HL-60 (cell line): ENCODE measurements around the gene NPDC1.

Source experiments
- DNase-seq, 2 experiments: peaks; one replicate each; pipeline ENCODE4 v3.0.0-alpha.2; 2010 to 2020; ENCODE audit warnings: low read depth in 1 of 2, low spot score in 1 of 2
- H3K27ac ChIP-seq: fragments of 250-450 bp; sonication (Bioruptor Pico); replicated peaks from 2 replicates; pipeline ENCODE4 v1.5.1; 2020; ENCODE audit warnings: mild to moderate bottlenecking, moderate library complexity
- H3K27me3 ChIP-seq: fragments of 250-450 bp; sonication (Bioruptor Pico); 2 replicates; pipeline ENCODE4 v1.5.1; 2021; ENCODE audit warnings: mild to moderate bottlenecking, moderate library complexity; ENCODE audit not compliant: insufficient read depth, poor library complexity, severe bottlenecking
- H3K4me3 ChIP-seq: replicated peaks from 2 replicates; pipeline ENCODE4 v1.5.1; 2011; ENCODE audit warnings: mild to moderate bottlenecking, control low read depth, low read length; ENCODE audit not compliant: insufficient read depth
- GABPA ChIP-seq: IDR thresholded peaks from 2 replicates; pipeline ENCODE4 v1.6.1; 2012; ENCODE audit warnings: low read depth
- POLR2AphosphoS5 ChIP-seq: IDR thresholded peaks from 2 replicates; pipeline ENCODE4 v1.6.1; 2012; ENCODE audit warnings: low read depth
- SPI1 ChIP-seq: IDR thresholded peaks from 2 replicates; pipeline ENCODE4 v1.6.1; 2012; ENCODE audit warnings: low read depth, mild to moderate bottlenecking, borderline replicate concordance
- TF ChIP-seq, protein P1 (sequence below): IDR thresholded peaks from one replicate; pipeline ENCODE4 v1.5.1; 2011; ENCODE audit warnings: low read length, control low read depth, inconsistent platforms; ENCODE audit not compliant: insufficient read depth
- TF ChIP-seq, protein P2 (sequence below): IDR thresholded peaks from 2 replicates; pipeline ENCODE4 v1.6.1; 2012; ENCODE audit warnings: low read depth; ENCODE audit not compliant: insufficient replicate concordance

NPDC1 gene

DNA sequence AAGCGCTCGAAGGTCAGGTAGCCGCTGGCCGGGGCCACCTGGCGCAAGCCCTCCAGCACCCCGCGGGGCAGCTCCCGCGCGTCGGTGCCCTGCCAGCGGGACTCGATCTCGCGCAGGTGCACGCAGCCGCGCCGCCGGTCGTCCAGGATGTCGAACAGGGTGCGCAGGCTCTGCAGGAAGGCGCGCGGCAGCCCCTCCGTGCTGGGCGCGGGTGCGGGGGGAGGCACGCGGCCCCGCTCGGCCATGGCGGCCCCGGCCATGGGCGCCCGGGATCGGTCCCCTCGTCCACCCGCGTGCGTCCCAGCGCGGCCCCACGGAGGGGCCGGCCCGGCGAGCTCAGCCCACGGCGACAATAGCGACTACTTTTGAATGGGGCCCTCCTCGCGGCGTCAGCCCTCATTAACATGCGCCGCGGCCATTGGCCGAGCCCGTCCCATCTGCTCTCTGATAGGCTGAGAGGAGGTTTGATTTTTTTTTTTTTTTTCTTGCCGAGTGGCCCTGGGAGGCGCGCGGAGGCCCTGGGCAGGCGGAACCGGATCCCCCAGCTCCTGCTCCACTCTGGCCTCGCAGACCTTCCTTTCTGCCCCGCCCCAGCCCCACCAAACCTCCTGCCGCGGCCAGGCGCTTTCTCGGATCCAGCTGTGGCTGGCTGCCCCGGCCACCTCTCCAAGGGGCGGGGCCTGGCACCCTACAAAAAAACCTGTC is 24.4 kb upstream of the NPDC1 start, which contains the start of gene SAPCD2:
SAPCD2 (minus strand) TSS at position 357 of the 705 bp plus-strand sequence; CDS start at position 260, 97 bp downstream.
- Histone ChIP-seq H3K27me3 (no peaks in the 10 kb centered on the region), H3K4me3 (peak within 1 kb of the TSS; percentile 50), H3K27ac (peak within 1 kb of the TSS; percentile 37; the same call in 1 of the 2 replicates)
- TF ChIP-seq, protein P1, sequence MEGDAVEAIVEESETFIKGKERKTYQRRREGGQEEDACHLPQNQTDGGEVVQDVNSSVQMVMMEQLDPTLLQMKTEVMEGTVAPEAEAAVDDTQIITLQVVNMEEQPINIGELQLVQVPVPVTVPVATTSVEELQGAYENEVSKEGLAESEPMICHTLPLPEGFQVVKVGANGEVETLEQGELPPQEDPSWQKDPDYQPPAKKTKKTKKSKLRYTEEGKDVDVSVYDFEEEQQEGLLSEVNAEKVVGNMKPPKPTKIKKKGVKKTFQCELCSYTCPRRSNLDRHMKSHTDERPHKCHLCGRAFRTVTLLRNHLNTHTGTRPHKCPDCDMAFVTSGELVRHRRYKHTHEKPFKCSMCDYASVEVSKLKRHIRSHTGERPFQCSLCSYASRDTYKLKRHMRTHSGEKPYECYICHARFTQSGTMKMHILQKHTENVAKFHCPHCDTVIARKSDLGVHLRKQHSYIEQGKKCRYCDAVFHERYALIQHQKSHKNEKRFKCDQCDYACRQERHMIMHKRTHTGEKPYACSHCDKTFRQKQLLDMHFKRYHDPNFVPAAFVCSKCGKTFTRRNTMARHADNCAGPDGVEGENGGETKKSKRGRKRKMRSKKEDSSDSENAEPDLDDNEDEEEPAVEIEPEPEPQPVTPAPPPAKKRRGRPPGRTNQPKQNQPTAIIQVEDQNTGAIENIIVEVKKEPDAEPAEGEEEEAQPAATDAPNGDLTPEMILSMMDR = no peak
- DNase-seq = peak; percentile 87 to 90

DNA sequence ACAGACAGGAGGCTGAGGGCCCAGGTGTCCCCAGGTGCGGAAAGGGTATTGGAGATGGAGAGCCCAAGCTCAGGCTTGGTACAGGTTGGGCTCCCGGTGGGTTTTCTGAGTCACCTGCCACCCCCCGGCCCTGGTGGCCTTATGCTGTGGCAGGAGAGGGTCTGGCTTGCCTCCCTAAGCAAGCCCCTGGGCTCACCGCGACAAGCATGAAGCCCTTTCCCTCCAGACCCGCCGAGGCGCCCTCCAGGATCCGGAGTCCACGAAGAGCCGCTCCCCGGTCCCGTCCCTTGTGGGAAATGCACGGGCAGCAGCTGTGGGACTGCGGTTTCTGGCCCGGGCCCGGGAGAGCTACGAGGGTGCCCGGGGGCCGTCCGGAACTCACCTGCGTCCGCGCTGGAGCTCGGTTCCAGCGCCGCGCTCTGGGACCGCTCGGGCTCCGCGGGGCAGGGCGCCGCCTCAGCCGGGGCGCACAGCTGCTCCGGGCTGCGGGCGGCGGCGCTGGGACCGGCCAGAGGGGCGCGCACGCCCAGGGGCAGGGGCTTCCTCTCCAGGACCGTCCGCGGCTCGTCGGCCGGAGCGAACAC is 23.6 kb upstream of the NPDC1 start:
- Histone ChIP-seq H3K27ac (no peak overlapping the region), H3K4me3 (peak overlapping the region; percentile 50), H3K27me3 (no peaks in the 10 kb centered on the region)
- DNase-seq = no peak
- TF ChIP-seq POLR2AphosphoS5 (no peak), SPI1 (no peak), GABPA (no peak)
- TF ChIP-seq, protein P2, sequence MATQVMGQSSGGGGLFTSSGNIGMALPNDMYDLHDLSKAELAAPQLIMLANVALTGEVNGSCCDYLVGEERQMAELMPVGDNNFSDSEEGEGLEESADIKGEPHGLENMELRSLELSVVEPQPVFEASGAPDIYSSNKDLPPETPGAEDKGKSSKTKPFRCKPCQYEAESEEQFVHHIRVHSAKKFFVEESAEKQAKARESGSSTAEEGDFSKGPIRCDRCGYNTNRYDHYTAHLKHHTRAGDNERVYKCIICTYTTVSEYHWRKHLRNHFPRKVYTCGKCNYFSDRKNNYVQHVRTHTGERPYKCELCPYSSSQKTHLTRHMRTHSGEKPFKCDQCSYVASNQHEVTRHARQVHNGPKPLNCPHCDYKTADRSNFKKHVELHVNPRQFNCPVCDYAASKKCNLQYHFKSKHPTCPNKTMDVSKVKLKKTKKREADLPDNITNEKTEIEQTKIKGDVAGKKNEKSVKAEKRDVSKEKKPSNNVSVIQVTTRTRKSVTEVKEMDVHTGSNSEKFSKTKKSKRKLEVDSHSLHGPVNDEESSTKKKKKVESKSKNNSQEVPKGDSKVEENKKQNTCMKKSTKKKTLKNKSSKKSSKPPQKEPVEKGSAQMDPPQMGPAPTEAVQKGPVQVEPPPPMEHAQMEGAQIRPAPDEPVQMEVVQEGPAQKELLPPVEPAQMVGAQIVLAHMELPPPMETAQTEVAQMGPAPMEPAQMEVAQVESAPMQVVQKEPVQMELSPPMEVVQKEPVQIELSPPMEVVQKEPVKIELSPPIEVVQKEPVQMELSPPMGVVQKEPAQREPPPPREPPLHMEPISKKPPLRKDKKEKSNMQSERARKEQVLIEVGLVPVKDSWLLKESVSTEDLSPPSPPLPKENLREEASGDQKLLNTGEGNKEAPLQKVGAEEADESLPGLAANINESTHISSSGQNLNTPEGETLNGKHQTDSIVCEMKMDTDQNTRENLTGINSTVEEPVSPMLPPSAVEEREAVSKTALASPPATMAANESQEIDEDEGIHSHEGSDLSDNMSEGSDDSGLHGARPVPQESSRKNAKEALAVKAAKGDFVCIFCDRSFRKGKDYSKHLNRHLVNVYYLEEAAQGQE = no peak
- TF ChIP-seq, protein P1 = no peak

DNA sequence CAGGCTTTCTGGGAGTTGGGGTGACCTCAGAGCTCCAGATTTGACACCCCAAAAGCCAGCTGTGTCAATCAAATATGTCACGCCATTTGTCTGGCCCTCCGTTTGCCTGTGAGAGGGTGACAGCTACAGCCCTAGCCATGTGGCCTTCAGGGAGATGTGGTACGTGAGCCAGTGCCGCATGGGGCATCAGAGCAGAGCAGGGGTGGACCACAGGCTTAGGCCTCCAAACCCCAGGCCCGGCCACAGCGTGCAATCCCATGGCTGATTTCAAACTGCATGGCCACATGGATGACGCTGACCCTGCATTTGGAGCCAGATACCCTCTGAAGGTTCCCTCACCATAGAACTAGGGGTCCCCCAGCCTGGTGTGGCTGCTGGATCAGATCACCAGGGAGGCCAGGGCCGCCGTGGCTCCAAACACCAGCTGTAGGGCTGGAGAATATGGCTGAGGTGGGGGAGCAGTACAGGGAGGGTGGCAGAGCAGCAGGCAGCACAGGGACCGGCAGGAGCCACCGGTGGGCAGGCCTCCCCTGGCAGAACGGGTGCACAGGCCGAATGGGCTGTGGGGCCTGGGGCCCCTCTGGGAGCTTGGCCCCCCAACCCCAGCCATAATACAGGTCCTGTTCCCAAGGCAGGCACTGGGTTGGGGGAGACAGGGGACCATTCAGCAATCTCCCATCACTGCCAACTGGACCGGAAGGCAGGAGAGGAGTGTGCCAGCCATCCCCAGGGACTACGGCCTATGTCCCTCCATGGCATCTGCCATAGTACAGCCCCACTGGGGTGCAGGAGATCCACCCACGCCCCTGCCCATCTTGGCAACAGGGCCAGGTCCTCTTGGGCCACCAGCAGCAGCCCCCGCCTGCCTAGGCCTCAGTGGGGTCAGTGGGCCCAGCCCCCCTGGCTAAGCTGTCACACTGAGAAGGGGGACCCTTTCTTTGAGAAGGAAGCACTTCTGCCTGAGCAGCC is 22.8 kb upstream of the NPDC1 start:
- TF ChIP-seq POLR2AphosphoS5 (no peak), SPI1 (no peak), GABPA (no peak)
- TF ChIP-seq, protein P2 = no peak
- TF ChIP-seq, protein P1 = no peak
- DNase-seq = no peak
- H3K27ac ChIP-seq = no peak overlapping the region
- H3K4me3 ChIP-seq = peak overlapping the region; percentile 50
- no peaks in the 10 kb centered on the region for H3K27me3 ChIP-seq
